RWPE1 (cell line): ENCODE measurements around the gene SARS2.

Experiments used
- CTCF ChIA-PET: fragments of 350-600 bp; sonication (Branson Sonifier 250); formaldehyde crosslinking; extraction: SDS; loops from one replicate; lab custom pipeline; 2021; lab: Yijun Ruan, JAX
- POLR2A ChIA-PET: fragments of 400-600 bp; formaldehyde crosslinking; extraction: SDS; loops from one replicate; lab custom pipeline; 2020; ENCODE audit warnings: antibody characterized with exemption; ENCODE audit not compliant: low non-redundant PET; lab: Yijun Ruan, JAX
- DNase-seq: peaks from one replicate; pipeline ENCODE4 v3.0.0; 2012; ENCODE audit warnings: low spot score
- H3K27ac ChIP-seq: fragments of 450-650 bp; 2 replicates; pipeline ENCODE4 v1.5.1; 2017
- CTCF ChIP-seq: fragments of 450-650 bp; conservative IDR thresholded peaks from 2 replicates; pipeline ENCODE4 v1.5.1; 2017; ENCODE audit warnings: low read depth, mild to moderate bottlenecking

The SARS2 gene

GRCh38 chr19:38929929-38930775 lies at the start of gene SARS2:
Gene SARS2 (minus strand): TSS chr19:38930763. CDS start chr19:38930736, 27 bp downstream.
- peak; percentile 99 for TF ChIP-seq CTCF
- peak; percentile 98 for DNase-seq
- CTCF ChIA-PET: interaction anchor here (0.6 to 1.6 kb wide), 8 partner anchors 11 to 527 kb away, joined by 3 to 9 read pairs (median 4); partner anchors contain the start of gene FAM98C

GRCh38 chr19:38979812-38980211 lies 49.2 kb upstream of the SARS2 start:
- ChIA-PET POLR2A (no interaction called here), CTCF (no interaction called here)
- no peak for DNase-seq
- TF ChIP-seq CTCF: no peak
- no peak overlapping the region for H3K27ac ChIP-seq

More at GRCh38 chr19:38929929-38930775, at the start of gene SARS2:
- POLR2A ChIA-PET: interaction anchor here (0.5 to 1.6 kb wide), 5 partner anchors 10 to 81 kb away, joined by 3 to 8 read pairs (median 3); partner anchors contain the start of genes NFKBIB and SIRT2
- H3K27ac ChIP-seq: peak within 1 kb of the TSS; percentile 89

GRCh38 chr19:38978326-38978689 lies 47.7 kb upstream of the SARS2 start:
- H3K27ac ChIP-seq: no peak overlapping the region
- POLR2A ChIA-PET: interaction anchor here (0.7 kb wide), 1 partner anchor 802 kb away, joined by 3 read pairs; no protein-coding TSS in a partner anchor
- TF ChIP-seq CTCF: no peak
- DNase-seq: no peak
- CTCF ChIA-PET: no interaction called here

- CTCF ChIA-PET: interaction anchor here (0.6 to 0.7 kb wide), 2 partner anchors 198 to 626 kb away, joined by 3 read pairs; no protein-coding TSS in a partner anchor
- H3K27ac ChIP-seq: peak overlapping the region; percentile 17
- DNase-seq: no peak
- no peak for TF ChIP-seq CTCF
- POLR2A ChIA-PET: interaction anchor here (0.7 kb wide), 1 partner anchor 801 kb away, joined by 3 read pairs; no protein-coding TSS in a partner anchor
Measured at GRCh38 chr19:38977445-38978325, 47.1 kb upstream of the SARS2 start.

- no peak for DNase-seq
Measured at GRCh38 chr19:38975861-38976271, 45.3 kb upstream of the SARS2 start.

More at GRCh38 chr19:38975861-38976271, 45.3 kb upstream of the SARS2 start:
- no peak for TF ChIP-seq CTCF
- ChIA-PET CTCF (interaction anchor here (0.6 to 1.6 kb wide), 5 partner anchors 14 to 94 kb away, joined by 3 to 5 read pairs (median 3); no protein-coding TSS in a partner anchor), POLR2A (no interaction called here)
- peak overlapping the region; percentile 88 for H3K27ac ChIP-seq
